Measurements from ENCODE around the gene POGLUT3. TPM values are rescaled to one million over a fixed set of nuclear protein-coding genes. Genes with fewer than 3 reads are reported as not detected.

POGLUT3 gene
- total and polyA plus RNA-seq, 2 experiments from 2014 or later: 8.5 to 18.8 TPM

DNA sequence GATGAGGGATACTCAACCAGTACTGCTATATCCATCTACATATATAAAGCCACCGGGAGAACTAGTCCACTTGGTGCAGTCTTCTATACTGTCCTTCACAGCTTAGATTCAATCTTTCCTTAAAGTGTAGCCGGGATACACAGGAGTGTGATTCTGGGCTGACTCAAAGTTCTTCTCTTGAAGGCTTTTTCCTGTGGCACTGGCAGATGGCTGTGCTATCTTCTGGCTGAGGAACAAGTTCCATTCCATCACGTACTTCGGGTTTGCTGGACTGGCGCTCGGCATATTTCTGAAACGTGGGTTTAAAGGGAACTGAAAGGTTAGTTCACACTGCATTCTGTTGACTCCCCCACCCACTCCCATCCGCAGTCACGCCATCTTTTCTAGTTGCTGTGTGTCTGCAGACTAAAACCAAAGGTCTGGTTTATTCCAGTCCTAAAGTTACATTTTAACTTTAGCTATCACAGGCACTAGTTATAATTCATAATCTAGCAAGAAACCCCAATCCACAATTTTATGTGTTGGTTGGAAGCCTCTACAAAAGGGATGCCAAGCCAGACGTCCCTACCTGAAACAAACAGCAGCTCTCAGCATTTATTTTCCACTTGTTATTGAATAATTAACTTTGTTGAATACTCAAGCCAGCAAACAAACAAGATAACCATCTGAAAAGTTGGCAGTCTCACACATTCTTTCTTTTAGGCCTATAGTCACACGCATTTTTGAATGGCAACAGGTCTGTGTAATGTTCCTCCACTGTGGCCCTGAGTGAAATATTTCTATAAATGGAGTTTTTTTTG is 23.3 kb downstream of the POGLUT3 start:
- peaks cover 2% of the 10 kb centered on the region for H3K36me3 ChIP-seq
- no peaks in the 10 kb centered on the region for H3K4me1 ChIP-seq (ENCODE audit: low read depth)
- H3K27me3 ChIP-seq: no peaks in the 10 kb centered on the region
- TF ChIP-seq, protein P1, sequence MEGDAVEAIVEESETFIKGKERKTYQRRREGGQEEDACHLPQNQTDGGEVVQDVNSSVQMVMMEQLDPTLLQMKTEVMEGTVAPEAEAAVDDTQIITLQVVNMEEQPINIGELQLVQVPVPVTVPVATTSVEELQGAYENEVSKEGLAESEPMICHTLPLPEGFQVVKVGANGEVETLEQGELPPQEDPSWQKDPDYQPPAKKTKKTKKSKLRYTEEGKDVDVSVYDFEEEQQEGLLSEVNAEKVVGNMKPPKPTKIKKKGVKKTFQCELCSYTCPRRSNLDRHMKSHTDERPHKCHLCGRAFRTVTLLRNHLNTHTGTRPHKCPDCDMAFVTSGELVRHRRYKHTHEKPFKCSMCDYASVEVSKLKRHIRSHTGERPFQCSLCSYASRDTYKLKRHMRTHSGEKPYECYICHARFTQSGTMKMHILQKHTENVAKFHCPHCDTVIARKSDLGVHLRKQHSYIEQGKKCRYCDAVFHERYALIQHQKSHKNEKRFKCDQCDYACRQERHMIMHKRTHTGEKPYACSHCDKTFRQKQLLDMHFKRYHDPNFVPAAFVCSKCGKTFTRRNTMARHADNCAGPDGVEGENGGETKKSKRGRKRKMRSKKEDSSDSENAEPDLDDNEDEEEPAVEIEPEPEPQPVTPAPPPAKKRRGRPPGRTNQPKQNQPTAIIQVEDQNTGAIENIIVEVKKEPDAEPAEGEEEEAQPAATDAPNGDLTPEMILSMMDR (IDR thresholded peaks at IDR 0.05; ENCODE audit: low read depth, low read length): no peak
- H3K4me3 ChIP-seq: no peak overlapping the region
- H3K9me3 ChIP-seq (ENCODE audit: low read depth): no peaks in the 10 kb centered on the region
- no peak overlapping the region for H3K27ac ChIP-seq
- DNase-seq (ENCODE audit: low read depth in 1 of 2, low spot score in 1 of 2): no peak

GRCh38 chr11:108472681-108473080 is 25.5 kb downstream of the POGLUT3 start:
- Histone ChIP-seq H3K9me3 (ENCODE audit: low read depth) (no peaks in the 10 kb centered on the region), H3K36me3 (no peaks in the 10 kb centered on the region), H3K27ac (no peak overlapping the region), H3K4me1 (ENCODE audit: low read depth) (peaks cover 10% of the 10 kb centered on the region), H3K27me3 (no peaks in the 10 kb centered on the region), H3K4me3 (no peak overlapping the region)
- TF ChIP-seq, protein P1 (IDR thresholded peaks at IDR 0.05; ENCODE audit: low read depth, low read length): no peak
- no peak for DNase-seq (ENCODE audit: low read depth in 1 of 2, low spot score in 1 of 2)

- H3K4me3 ChIP-seq: no peak overlapping the region
- no peak for DNase-seq (ENCODE audit: low read depth in 1 of 2, low spot score in 1 of 2)
Measured at GRCh38 chr11:108468478-108468864, 29.7 kb downstream of the POGLUT3 start.

DNA sequence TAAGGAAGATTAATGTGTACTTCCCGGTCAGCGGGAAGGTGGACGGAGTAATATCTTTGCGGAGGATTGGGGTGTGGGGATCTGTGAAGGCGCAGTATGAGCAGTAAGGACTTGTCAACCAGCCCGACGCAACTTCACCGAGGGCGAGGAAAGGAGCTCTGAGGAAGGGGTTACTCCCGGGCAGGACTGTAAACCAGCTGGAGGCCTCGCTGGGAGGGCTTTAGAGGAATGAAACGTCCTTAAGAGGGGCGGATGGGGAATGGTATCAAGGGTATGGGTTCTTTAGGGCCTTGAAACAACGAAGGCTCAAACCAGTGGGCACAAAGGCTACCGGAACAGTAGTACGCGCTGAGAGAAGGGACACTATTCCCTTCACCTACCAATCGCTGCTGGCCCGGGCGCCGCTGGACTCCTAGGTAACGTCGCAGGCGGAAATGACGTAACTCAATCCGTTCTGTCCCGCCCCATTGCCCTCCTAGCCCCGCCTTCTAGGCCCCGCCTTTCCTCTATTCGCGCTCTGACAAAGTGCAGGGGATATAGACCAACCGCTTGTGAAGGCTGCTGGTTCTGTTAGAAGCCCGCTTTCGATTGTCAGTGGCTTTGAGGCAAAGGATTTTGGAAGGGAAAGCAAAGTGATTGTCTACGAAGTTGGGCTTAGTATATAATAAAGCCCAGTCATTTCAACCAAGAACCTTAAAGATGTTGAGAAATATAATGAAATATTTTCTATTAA is 30.9 kb downstream of the POGLUT3 start, which contains the start of gene C11orf65:
TSS of gene C11orf65 (minus strand) at position 439 of the 733 bp plus-strand sequence. CDS start 5,970 bp downstream, outside the sequence.
- peak within 1 kb of the TSS; percentile 97 for H3K27ac ChIP-seq

More at GRCh38 chr11:108468478-108468864, 29.7 kb downstream of the POGLUT3 start:
- H3K27me3 ChIP-seq: no peaks in the 10 kb centered on the region
- H3K4me1 ChIP-seq (ENCODE audit: low read depth): peaks cover 12% of the 10 kb centered on the region
- TF ChIP-seq, protein P1 (IDR thresholded peaks at IDR 0.05; ENCODE audit: low read depth, low read length): no peak
- H3K36me3 ChIP-seq: no peaks in the 10 kb centered on the region
- H3K9me3 ChIP-seq (ENCODE audit: low read depth): no peaks in the 10 kb centered on the region
- peak overlapping the region; percentile 97 for H3K27ac ChIP-seq

DNA sequence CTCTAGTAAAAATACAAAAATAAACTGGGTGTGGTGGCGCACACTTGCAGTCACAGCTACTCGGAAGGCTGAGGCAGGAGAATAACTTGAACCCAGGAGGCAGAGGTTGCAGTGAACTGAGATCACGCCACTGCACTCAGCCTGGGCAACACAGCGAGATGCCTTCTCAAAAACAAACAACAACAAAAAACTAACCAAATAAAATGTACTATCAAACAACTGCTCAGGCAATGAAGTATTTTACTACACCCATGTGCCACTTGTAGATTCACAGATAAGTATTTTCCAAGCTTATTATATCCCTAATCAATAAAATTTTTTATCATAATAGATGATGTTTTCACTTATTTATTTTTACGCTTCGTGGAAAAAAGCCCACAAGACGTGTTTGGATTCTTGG is 31.8 kb downstream of the POGLUT3 start:
- Histone ChIP-seq H3K36me3 (no peaks in the 10 kb centered on the region), H3K4me3 (peak overlapping the region; percentile 45), H3K4me1 (ENCODE audit: low read depth) (peaks cover 12% of the 10 kb centered on the region), H3K27ac (peak overlapping the region; percentile 97), H3K27me3 (no peaks in the 10 kb centered on the region), H3K9me3 (ENCODE audit: low read depth) (no peaks in the 10 kb centered on the region)
- DNase-seq (ENCODE audit: low read depth in 1 of 2, low spot score in 1 of 2): no peak
- TF ChIP-seq, protein P1 (IDR thresholded peaks at IDR 0.05; ENCODE audit: low read depth, low read length): no peak

More for the DNA sequence above, 30.9 kb downstream of the POGLUT3 start, which contains the start of gene C11orf65:
- no peaks in the 10 kb centered on the region for H3K27me3 ChIP-seq
- no peaks in the 10 kb centered on the region for H3K9me3 ChIP-seq (ENCODE audit: low read depth)
- H3K4me1 ChIP-seq (ENCODE audit: low read depth): peaks cover 12% of the 10 kb centered on the region
- TF ChIP-seq, protein P1 (IDR thresholded peaks at IDR 0.05; ENCODE audit: low read depth, low read length): no peak
- H3K4me3 ChIP-seq: peak within 1 kb of the TSS; percentile 45
- peak; percentile 98 for DNase-seq (ENCODE audit: low read depth in 1 of 2, low spot score in 1 of 2)
- no peaks in the 10 kb centered on the region for H3K36me3 ChIP-seq
